ENCODE measurements around the gene INPP5A. TPM values are rescaled to one million over a fixed set of nuclear protein-coding genes. Genes with fewer than 3 reads are reported as not detected.
"Not testable (repeated sequence)": the region's sequence is repeated elsewhere in the genome, so short reads cannot be mapped to it uniquely, and the experiment has no call there.

INPP5A gene
- total and polyA plus RNA-seq, 7 donors: 17.6 to 132 (median 100) TPM

- Histone ChIP-seq H3K4me1 (peaks cover 0 to 14% (median 6%) of the 10 kb centered on the region in 4 donors), H3K9me3 (no peaks in the 10 kb centered on the region), H3K36me3 (no peaks in the 10 kb centered on the region), H3K27ac (no peak overlapping the region), H3K4me3 (no peak overlapping the region), H3K27me3 (no peaks in the 10 kb centered on the region)
- peak; percentile 59 for DNase-seq
- intact Hi-C loops (cut with DNase I): no loop called here
- 90 to 92% methylated on average over 23 of the region's 23 CpGs for WGBS, 2 donors
- no peak for TF ChIP-seq CTCF (IDR thresholded peaks at IDR 0.05)
- no peak for TF ChIP-seq POLR2AphosphoS5 (IDR thresholded peaks at IDR 0.05)
These were observed 131.7 kb downstream of the INPP5A start for GRCh38 chr10:132669208-132669861.

DNA sequence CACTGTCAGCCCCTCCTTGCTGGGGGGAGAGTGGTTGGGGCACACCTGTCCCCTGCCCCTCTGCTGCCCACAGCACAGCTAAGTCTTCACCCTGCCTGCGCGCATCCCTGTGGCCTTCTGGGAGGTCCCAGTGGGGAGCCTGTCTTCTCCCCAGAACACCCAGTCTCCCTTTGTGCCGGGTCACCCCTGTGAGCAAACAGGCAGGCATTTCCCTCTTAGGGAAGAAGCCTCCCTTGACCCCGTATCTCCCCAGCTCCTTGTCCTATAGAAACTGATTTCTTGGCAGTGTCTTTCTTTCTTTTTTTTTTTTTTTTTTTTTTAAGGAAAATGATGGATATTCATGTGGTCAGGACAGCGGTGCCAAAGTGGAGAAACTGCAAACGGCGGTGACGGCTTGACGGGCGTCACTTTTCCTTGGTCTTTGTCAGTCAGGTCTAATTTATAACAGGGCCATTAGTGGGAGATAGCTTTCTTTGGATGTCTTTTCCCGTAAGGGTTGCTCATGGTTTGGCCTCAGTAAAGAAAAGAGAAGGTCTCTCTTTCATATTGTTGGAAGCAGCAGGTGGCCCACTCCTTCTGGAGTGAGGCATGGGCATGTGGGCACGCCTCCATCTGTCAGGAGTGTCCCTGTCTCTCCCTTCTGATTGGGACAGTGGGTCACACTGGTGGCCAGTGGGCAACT lies 133.1 kb downstream of the INPP5A start:
- 94 to 95% methylated on average over 12 of the region's 12 CpGs for WGBS, 2 donors
- no peaks in the 10 kb centered on the region for H3K9me3 ChIP-seq
- intact Hi-C loops (cut with DNase I): no loop called here

GRCh38 chr10:132671228-132672154 lies 133.9 kb downstream of the INPP5A start:
- Histone ChIP-seq H3K9me3 (no peaks in the 10 kb centered on the region), H3K27ac (no peak overlapping the region), H3K4me3 (no peak overlapping the region), H3K4me1 (peaks cover 0 to 10% (median 4%) of the 10 kb centered on the region in 4 donors), H3K27me3 (no peaks in the 10 kb centered on the region), H3K36me3 (no peaks in the 10 kb centered on the region)
- intact Hi-C loops (cut with DNase I): no loop called here
- DNase-seq: peak; percentile 50
- no peak for TF ChIP-seq EP300 (IDR thresholded peaks at IDR 0.05)
- no peak for TF ChIP-seq POLR2A (IDR thresholded peaks at IDR 0.05)
- no peak for TF ChIP-seq CTCF (IDR thresholded peaks at IDR 0.05)
- no peak for TF ChIP-seq POLR2AphosphoS5 (IDR thresholded peaks at IDR 0.05)
- WGBS, 2 donors: 88 to 94% methylated on average over 25 of the region's 25 CpGs

More for the DNA sequence above, 133.1 kb downstream of the INPP5A start:
- Histone ChIP-seq H3K27ac (no peak overlapping the region), H3K4me1 (peaks cover 0 to 14% (median 6%) of the 10 kb centered on the region in 4 donors), H3K27me3 (no peaks in the 10 kb centered on the region), H3K36me3 (no peaks in the 10 kb centered on the region), H3K4me3 (no peak overlapping the region)
- no peak for DNase-seq
- TF ChIP-seq POLR2AphosphoS5 (IDR thresholded peaks at IDR 0.05): no peak

- WGBS, 2 donors: 96 to 97% methylated on average over 4 of the region's 4 CpGs
- H3K36me3 ChIP-seq; intact Hi-C loops (cut with DNase I); H3K27ac ChIP-seq; H3K27me3 ChIP-seq; H3K4me1 ChIP-seq; H3K9me3 ChIP-seq; H3K4me3 ChIP-seq: not testable (repeated sequence)
- peak; percentile 19 for DNase-seq
These were observed 136.2 kb downstream of the INPP5A start for GRCh38 chr10:132673746-132674145.

DNA sequence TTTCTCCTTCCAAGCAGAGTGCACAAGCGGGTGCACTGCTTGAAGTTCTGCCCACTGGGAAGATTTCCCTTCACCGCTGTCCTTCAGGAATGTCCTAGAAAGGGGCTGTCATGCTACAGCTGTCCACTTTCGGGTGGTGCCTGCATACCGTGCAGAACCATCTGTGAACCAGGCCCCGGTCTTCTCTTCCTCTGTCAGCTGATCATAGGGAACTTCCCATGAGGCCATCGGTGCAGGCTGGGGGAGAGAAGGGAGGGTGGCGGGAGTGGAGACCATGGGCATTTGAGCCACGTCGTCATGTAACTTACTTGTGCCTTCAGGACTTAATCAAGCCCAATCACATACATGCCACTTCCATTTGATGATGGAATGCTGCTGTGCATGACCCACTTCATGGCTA lies 136.7 kb downstream of the INPP5A start:
- no peaks in the 10 kb centered on the region for H3K27me3 ChIP-seq
- WGBS, 2 donors: 93 to 96% methylated on average over 9 of the region's 9 CpGs
- peak; percentile 28 for DNase-seq

More for the DNA sequence above, 136.7 kb downstream of the INPP5A start:
- intact Hi-C loops (cut with DNase I): no loop called here
- no peak overlapping the region for H3K27ac ChIP-seq
- TF ChIP-seq POLR2A (IDR thresholded peaks at IDR 0.05): no peak
- TF ChIP-seq CTCF (IDR thresholded peaks at IDR 0.05): no peak
- no peak for TF ChIP-seq EP300 (IDR thresholded peaks at IDR 0.05)
- no peak for TF ChIP-seq POLR2AphosphoS5 (IDR thresholded peaks at IDR 0.05)
- H3K4me3 ChIP-seq: no peak overlapping the region
- H3K9me3 ChIP-seq: no peaks in the 10 kb centered on the region
- H3K4me1 ChIP-seq: no peaks in the 10 kb centered on the region
- no peaks in the 10 kb centered on the region for H3K36me3 ChIP-seq

All from sigmoid colon (tissue), 7 donors.